Neuronal stem cell (in vitro differentiated cells): ENCODE measurements around the gene SMYD4.
"Not testable (repeated sequence)": the region's sequence is repeated elsewhere in the genome, so short reads cannot be mapped to it uniquely, and the experiment has no call there.

Experiments used
- DNase-seq: peaks from one replicate; pipeline ENCODE4 v3.0.0-alpha.2; 2013; ENCODE audit warnings: low spot score
- H2AFZ ChIP-seq: one replicate; pipeline ENCODE4 v1.6.1; 2013; ENCODE audit warnings: mild to moderate bottlenecking, low read length, inconsistent platforms
- H2AK5ac ChIP-seq: 2 replicates; pipeline ENCODE4 v1.6.1; 2013; ENCODE audit warnings: low read depth, mild to moderate bottlenecking, inconsistent platforms, low read length, moderate library complexity, mixed read lengths
- H2BK120ac ChIP-seq: 2 replicates; pipeline ENCODE4 v1.6.1; 2013; ENCODE audit warnings: low read depth, mild to moderate bottlenecking, inconsistent platforms, low read length, moderate library complexity, mixed read lengths
- H2BK12ac ChIP-seq: one replicate; pipeline ENCODE4 v1.6.1; 2013; ENCODE audit warnings: low read length, inconsistent platforms
- H2BK15ac ChIP-seq: 2 replicates; pipeline ENCODE4 v1.6.1; 2013; ENCODE audit warnings: mild to moderate bottlenecking, low read length, inconsistent platforms, mixed read lengths
- H2BK5ac ChIP-seq: one replicate; pipeline ENCODE4 v1.6.1; 2013; ENCODE audit warnings: inconsistent platforms, mild to moderate bottlenecking, low read length, moderate library complexity
- H3K14ac ChIP-seq: one replicate; pipeline ENCODE4 v1.6.1; 2013; ENCODE audit warnings: low read length, inconsistent platforms
- H3K18ac ChIP-seq: 2 replicates; pipeline ENCODE4 v1.6.1; 2013; ENCODE audit warnings: low read length, inconsistent platforms
- H3K23ac ChIP-seq: 2 replicates; pipeline ENCODE4 v1.6.1; 2013; ENCODE audit warnings: low read depth, mild to moderate bottlenecking, mixed read lengths, low read length, inconsistent platforms; ENCODE audit not compliant: poor library complexity
- H3K27ac ChIP-seq: replicated peaks from 3 replicates; pipeline ENCODE4 v1.5.1; 2013; ENCODE audit warnings: low read length, inconsistent platforms
- H3K27me3 ChIP-seq, 3 experiments: 2 replicates each; pipeline ENCODE4 v1.6.1; 2013; ENCODE audit warnings: low read length in 3 of 3, mild to moderate bottlenecking in 2 of 3, inconsistent platforms in 1 of 3, low read depth in 1 of 3, mixed read lengths in 1 of 3, moderate library complexity in 1 of 3; ENCODE audit not compliant: control insufficient read depth in 3 of 3, insufficient read depth in 3 of 3
- H3K36me3 ChIP-seq, 2 donors: replicated peaks in 1 of 2; 2 replicates each; pipeline ENCODE4 v1.6.1; 2013; ENCODE audit warnings: low read length in 2 of 2; ENCODE audit not compliant: control insufficient read depth in 2 of 2, insufficient read depth in 2 of 2
- H3K4ac ChIP-seq: 2 replicates; pipeline ENCODE4 v1.6.1; 2013; ENCODE audit warnings: inconsistent platforms, mild to moderate bottlenecking, low read length, moderate library complexity
- H3K4me1 ChIP-seq, 2 donors: 1 replicate in 1 of 2; 2 replicates in 1 of 2; pipeline ENCODE4 v1.6.1; 2013; ENCODE audit warnings: low read length in 2 of 2, low read depth in 1 of 2; ENCODE audit not compliant: control insufficient read depth in 2 of 2, insufficient read depth in 1 of 2
- H3K4me2 ChIP-seq: one replicate; pipeline ENCODE4 v1.6.1; 2013; ENCODE audit warnings: mild to moderate bottlenecking, low read length, inconsistent platforms; ENCODE audit not compliant: insufficient read depth, poor library complexity, severe bottlenecking
- H3K4me3 ChIP-seq, 2 donors: 2 replicates each; pipeline ENCODE4 v1.5.1; 2013; ENCODE audit warnings: low read length in 2 of 2, mild to moderate bottlenecking in 2 of 2, inconsistent platforms in 1 of 2, moderate library complexity in 1 of 2
- H3K79me1 ChIP-seq: one replicate; pipeline ENCODE4 v1.6.1; 2013; ENCODE audit warnings: low read depth, mild to moderate bottlenecking, inconsistent platforms, low read length, moderate library complexity
- H3K9ac ChIP-seq: one replicate; pipeline ENCODE4 v1.6.1; 2013; ENCODE audit warnings: mild to moderate bottlenecking, low read depth, low read length, inconsistent platforms; ENCODE audit not compliant: poor library complexity
- H3K9me3 ChIP-seq, 2 donors: replicated peaks in 1 of 2; 2 replicates each; pipeline versions ENCODE3 to v1.6.1; 2013; ENCODE audit warnings: low read length in 2 of 2, mild to moderate bottlenecking in 2 of 2, inconsistent platforms in 1 of 2, low read depth in 1 of 2, mixed read lengths in 1 of 2, moderate library complexity in 1 of 2; ENCODE audit not compliant: control insufficient read depth in 2 of 2, insufficient read depth in 1 of 2
- H4K8ac ChIP-seq: one replicate; pipeline ENCODE4 v1.6.1; 2013; ENCODE audit warnings: low read depth, mild to moderate bottlenecking, inconsistent platforms, low read length, moderate library complexity
- H4K91ac ChIP-seq: one replicate; pipeline ENCODE4 v1.6.1; 2013; ENCODE audit warnings: low read length, low read depth, mild to moderate bottlenecking, inconsistent platforms; ENCODE audit not compliant: poor library complexity
- WGBS, 2 donors: extraction: QIAGEN DNeasy Blood & Tissue Kit; methylation state at CpG; one replicate each; pipeline ENCODE4 v1.1.7; 2013; ENCODE audit warnings: missing lambda C conversion rate in 2 of 2, mixed read lengths in 1 of 2; ENCODE audit not compliant: insufficient read length in 2 of 2, insufficient replicate concordance in 1 of 2; ENCODE audit errors: extremely low coverage in 2 of 2; 5-methylcytosine and 5-hydroxymethylcytosine counted together

SMYD4 gene

GRCh38 chr17:1767358-1767757 is 62.3 kb downstream of the SMYD4 start:
- Histone ChIP-seq H3K4ac (no peak overlapping the region), H3K4me1 (peaks cover 15 to 21% of the 10 kb centered on the region in 2 donors), H2BK120ac (no peak overlapping the region), H2BK5ac (no peak overlapping the region), H3K4me2 (no peak overlapping the region), H2BK15ac (peak overlapping the region; percentile 67), H3K4me3 (no peak overlapping the region), H3K14ac (no peak overlapping the region), H3K27me3 (no peaks in the 10 kb centered on the region), H3K9me3 (no peaks in the 10 kb centered on the region), H2AK5ac (no peak overlapping the region), H3K36me3 (peaks cover 0 to 12% of the 10 kb centered on the region in 2 donors), H4K91ac (no peak overlapping the region), H4K8ac (no peak overlapping the region), H3K18ac (peak overlapping the region; percentile 11), H2AFZ (no peak overlapping the region), H3K27ac (no peak overlapping the region), H3K9ac (peak overlapping the region; percentile 60), H3K79me1 (peaks cover 4% of the 10 kb centered on the region), H2BK12ac (no peak overlapping the region), H3K23ac (peak overlapping the region; percentile 93)
- no CpG with 5 or more reads among the region's 12 CpGs for WGBS, 2 donors
- DNase-seq = no peak

- Histone ChIP-seq H3K9me3 (no peaks in the 10 kb centered on the region), H3K79me1 (peaks cover 4% of the 10 kb centered on the region), H3K4ac (no peak overlapping the region), H3K18ac (peak overlapping the region; percentile 90), H2BK15ac (no peak overlapping the region), H4K8ac (no peak overlapping the region), H4K91ac (no peak overlapping the region), H3K4me1 (peaks cover 21 to 26% of the 10 kb centered on the region in 2 donors), H3K36me3 (peaks cover 0 to 10% of the 10 kb centered on the region in 2 donors), H3K27ac (no peak overlapping the region), H2BK12ac (no peak overlapping the region), H3K14ac (peak overlapping the region; percentile 71), H3K9ac (peak overlapping the region; percentile 44), H3K27me3 (no peaks in the 10 kb centered on the region), H2AK5ac (no peak overlapping the region), H2AFZ (peak overlapping the region; percentile 61), H2BK5ac (no peak overlapping the region), H3K23ac (no peak overlapping the region), H3K4me2 (no peak overlapping the region), H3K4me3 (no peak overlapping the region), H2BK120ac (no peak overlapping the region)
- DNase-seq = no peak
- no CpG with 5 or more reads among the region's 21 CpGs for WGBS, 2 donors
These were observed 63.1 kb downstream of the SMYD4 start for GRCh38 chr17:1766382-1767135.

- H2AK5ac ChIP-seq = no peak overlapping the region
- no peaks in the 10 kb centered on the region for H3K27me3 ChIP-seq
- no peak overlapping the region for H3K18ac ChIP-seq
- no peak overlapping the region for H2BK15ac ChIP-seq
- H2BK12ac ChIP-seq = no peak overlapping the region
- H3K79me1 ChIP-seq = peaks cover 4% of the 10 kb centered on the region
- no peak overlapping the region for H4K91ac ChIP-seq
- no peak overlapping the region for H3K23ac ChIP-seq
- H3K4me1 ChIP-seq = peaks cover 22 to 26% of the 10 kb centered on the region in 2 donors
- no peak overlapping the region for H3K4ac ChIP-seq
- no peak overlapping the region for H4K8ac ChIP-seq
- DNase-seq = no peak
- H2BK5ac ChIP-seq = no peak overlapping the region
- peaks cover 0 to 6% of the 10 kb centered on the region in 2 donors for H3K36me3 ChIP-seq
- no peaks in the 10 kb centered on the region for H3K9me3 ChIP-seq
- no peak overlapping the region for H3K4me3 ChIP-seq
- H3K27ac ChIP-seq = no peak overlapping the region
- H2AFZ ChIP-seq = no peak overlapping the region
- no peak overlapping the region for H3K4me2 ChIP-seq
- no peak overlapping the region for H3K9ac ChIP-seq
- no peak overlapping the region for H2BK120ac ChIP-seq
- no CpG with 5 or more reads among the region's 3 CpGs for WGBS, 2 donors
- no peak overlapping the region for H3K14ac ChIP-seq
These were observed 64.1 kb downstream of the SMYD4 start for GRCh38 chr17:1765576-1765975.

GRCh38 chr17:1764705-1765104 is 65.0 kb downstream of the SMYD4 start:
- not testable (repeated sequence) for H2BK12ac ChIP-seq, H3K4ac ChIP-seq, H3K18ac ChIP-seq, DNase-seq, H4K91ac ChIP-seq, H3K79me1 ChIP-seq, H3K14ac ChIP-seq, H3K9ac ChIP-seq, H3K4me2 ChIP-seq, H3K4me3 ChIP-seq, H2BK5ac ChIP-seq, H3K23ac ChIP-seq, H2BK120ac ChIP-seq, H3K27ac ChIP-seq, H2BK15ac ChIP-seq, H3K27me3 ChIP-seq, H4K8ac ChIP-seq, H3K9me3 ChIP-seq, H2AK5ac ChIP-seq, H3K36me3 ChIP-seq
- peaks cover 21 to 22% of the 10 kb centered on the region in 2 donors for H3K4me1 ChIP-seq
- WGBS, 2 donors = no CpG with 5 or more reads among the region's 7 CpGs
- peak overlapping the region; percentile 82 for H2AFZ ChIP-seq
